HG02885 (cell line): ENCODE measurements around the gene GRHL3.

Source experiments
- ATAC-seq: cut with Tn5 transposase; IDR thresholded peaks from one replicate; pipeline ENCODE4 v1.9.1; 2021; ENCODE audit warnings: mild to moderate bottlenecking; ENCODE audit not compliant: unreplicated experiment, poor library complexity

GRHL3 gene

GRCh38 chr1:24292887-24293286 is 26.3 kb upstream of the GRHL3 start:
- ATAC-seq = no peak

- no peak for ATAC-seq
These were observed 25.5 kb upstream of the GRHL3 start for GRCh38 chr1:24293392-24294227.

GRCh38 chr1:24294228-24294672 is 24.9 kb upstream of the GRHL3 start:
- ATAC-seq = no peak

GRCh38 chr1:24294716-24295371 is 24.3 kb upstream of the GRHL3 start:
- no peak for ATAC-seq

- ATAC-seq = no peak
These were observed 23.6 kb upstream of the GRHL3 start for GRCh38 chr1:24295535-24295934.

GRCh38 chr1:24297187-24297851 is 21.8 kb upstream of the GRHL3 start:
- ATAC-seq = no peak

- no peak for ATAC-seq
These were observed 21.3 kb upstream of the GRHL3 start for GRCh38 chr1:24297852-24298232.

GRCh38 chr1:24298606-24299005 is 20.6 kb upstream of the GRHL3 start:
- no peak for ATAC-seq

GRCh38 chr1:24299901-24300300 is 19.3 kb upstream of the GRHL3 start:
- no peak for ATAC-seq

- no peak for ATAC-seq
These were observed 18.0 kb upstream of the GRHL3 start for GRCh38 chr1:24300971-24301784.

GRCh38 chr1:24301785-24302175 is 17.4 kb upstream of the GRHL3 start:
- no peak for ATAC-seq

GRCh38 chr1:24302209-24302611 is 16.9 kb upstream of the GRHL3 start:
- ATAC-seq = no peak

- no peak for ATAC-seq
These were observed 15.6 kb upstream of the GRHL3 start for GRCh38 chr1:24303600-24303999.

GRCh38 chr1:24304763-24305162 is 14.4 kb upstream of the GRHL3 start:
- ATAC-seq = no peak

- no peak for ATAC-seq
These were observed 10.7 kb upstream of the GRHL3 start for GRCh38 chr1:24308365-24309015.

- no peak for ATAC-seq
These were observed 9.2 kb upstream of the GRHL3 start for GRCh38 chr1:24309762-24310485.

- no peak for ATAC-seq
These were observed 7.9 kb upstream of the GRHL3 start for GRCh38 chr1:24311234-24311633.

GRCh38 chr1:24311741-24312140 is 7.4 kb upstream of the GRHL3 start:
- ATAC-seq = no peak

- ATAC-seq = no peak
These were observed 3.8 kb upstream of the GRHL3 start for GRCh38 chr1:24315391-24315790.
